GM06990 (cell line): ENCODE measurements around the gene TLR5.

Experiments used
- DNase-seq: peaks from one replicate; pipeline ENCODE4 v3.0.0-alpha.2; 2011; ENCODE audit not compliant: insufficient read length; ENCODE audit errors: extremely low read depth
- H3K27me3 ChIP-seq: replicated peaks from 2 replicates; pipeline ENCODE4 v1.6.0; 2011; ENCODE audit warnings: low read length; ENCODE audit not compliant: control insufficient read depth, insufficient read depth
- H3K36me3 ChIP-seq: 2 replicates; pipeline ENCODE4 v1.5.1; 2011; ENCODE audit warnings: low read length; ENCODE audit not compliant: control insufficient read depth, insufficient read depth
- H3K4me3 ChIP-seq: replicated peaks from 2 replicates; pipeline ENCODE4 v1.5.1; 2011; ENCODE audit warnings: low read depth, mild to moderate bottlenecking, control low read depth, low read length
- TF ChIP-seq, protein P1 (sequence below): IDR thresholded peaks from 2 replicates; pipeline ENCODE4 v1.5.1; 2011; ENCODE audit warnings: low read length, control low read depth, mild to moderate bottlenecking, inconsistent platforms; ENCODE audit not compliant: insufficient read depth, poor library complexity, severe bottlenecking

The TLR5 gene

DNA sequence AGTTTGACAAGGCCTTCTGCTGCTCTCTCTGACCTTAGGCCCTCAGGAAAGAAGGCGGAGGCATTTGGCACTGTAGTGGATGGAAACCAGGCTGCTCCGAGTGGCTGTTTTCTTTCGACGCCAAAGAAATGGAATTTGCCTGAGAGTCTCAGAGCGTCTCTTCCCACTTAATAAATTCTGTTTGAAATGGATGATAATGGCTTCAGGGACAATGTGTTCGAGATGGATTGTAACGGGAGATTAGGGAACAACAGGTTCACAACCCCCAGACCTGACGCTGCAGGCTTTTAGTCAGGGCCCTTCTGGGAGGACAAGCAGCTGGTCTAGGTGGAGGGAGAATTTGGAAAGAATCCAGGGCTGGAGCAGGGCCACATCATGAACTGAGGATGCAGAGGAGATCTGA is 58.6 kb downstream of the TLR5 start:
- no peaks in the 10 kb centered on the region for H3K36me3 ChIP-seq
- H3K4me3 ChIP-seq = no peak overlapping the region
- TF ChIP-seq, protein P1, sequence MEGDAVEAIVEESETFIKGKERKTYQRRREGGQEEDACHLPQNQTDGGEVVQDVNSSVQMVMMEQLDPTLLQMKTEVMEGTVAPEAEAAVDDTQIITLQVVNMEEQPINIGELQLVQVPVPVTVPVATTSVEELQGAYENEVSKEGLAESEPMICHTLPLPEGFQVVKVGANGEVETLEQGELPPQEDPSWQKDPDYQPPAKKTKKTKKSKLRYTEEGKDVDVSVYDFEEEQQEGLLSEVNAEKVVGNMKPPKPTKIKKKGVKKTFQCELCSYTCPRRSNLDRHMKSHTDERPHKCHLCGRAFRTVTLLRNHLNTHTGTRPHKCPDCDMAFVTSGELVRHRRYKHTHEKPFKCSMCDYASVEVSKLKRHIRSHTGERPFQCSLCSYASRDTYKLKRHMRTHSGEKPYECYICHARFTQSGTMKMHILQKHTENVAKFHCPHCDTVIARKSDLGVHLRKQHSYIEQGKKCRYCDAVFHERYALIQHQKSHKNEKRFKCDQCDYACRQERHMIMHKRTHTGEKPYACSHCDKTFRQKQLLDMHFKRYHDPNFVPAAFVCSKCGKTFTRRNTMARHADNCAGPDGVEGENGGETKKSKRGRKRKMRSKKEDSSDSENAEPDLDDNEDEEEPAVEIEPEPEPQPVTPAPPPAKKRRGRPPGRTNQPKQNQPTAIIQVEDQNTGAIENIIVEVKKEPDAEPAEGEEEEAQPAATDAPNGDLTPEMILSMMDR = no peak
- DNase-seq = no peak
- peaks cover 2% of the 10 kb centered on the region; the same call in 1 of the 2 replicates for H3K27me3 ChIP-seq

GRCh38 chr1:223083831-223084230 is 59.2 kb downstream of the TLR5 start:
- TF ChIP-seq, protein P1 = no peak
- H3K36me3 ChIP-seq = no peaks in the 10 kb centered on the region
- H3K27me3 ChIP-seq = peaks cover 2% of the 10 kb centered on the region; the same call in 1 of the 2 replicates
- DNase-seq = no peak
- no peak overlapping the region for H3K4me3 ChIP-seq

DNA sequence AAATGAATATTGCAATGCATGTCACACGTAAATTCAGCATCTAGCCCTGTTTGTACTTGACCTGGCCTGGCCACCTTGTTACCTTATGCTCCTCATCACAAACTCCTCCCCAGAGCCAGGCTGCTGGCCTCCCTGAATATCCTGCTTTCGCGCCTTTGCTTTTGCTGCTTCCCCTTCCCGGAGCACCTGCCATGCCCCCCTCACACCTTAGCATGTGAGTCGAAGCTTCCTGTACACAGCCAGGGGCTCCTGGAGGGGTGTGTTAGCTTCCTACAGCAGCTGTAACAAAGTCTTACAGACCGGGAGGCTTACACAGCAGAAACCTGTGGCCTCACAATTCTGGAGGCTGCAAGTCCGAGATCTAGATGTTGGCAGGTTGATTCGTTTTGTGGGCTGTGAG is 60.1 kb downstream of the TLR5 start:
- no peak for DNase-seq
- TF ChIP-seq, protein P1 = no peak
- no peak overlapping the region for H3K4me3 ChIP-seq
- no peaks in the 10 kb centered on the region for H3K36me3 ChIP-seq
- peaks cover under 1% of the 10 kb centered on the region; the same call in 1 of the 2 replicates for H3K27me3 ChIP-seq

GRCh38 chr1:223081181-223081994 is 61.7 kb downstream of the TLR5 start:
- peak overlapping the region; percentile 50 for H3K4me3 ChIP-seq
- TF ChIP-seq, protein P1 = peak; percentile 89
- no peaks in the 10 kb centered on the region; the same call in 1 of the 2 replicates for H3K27me3 ChIP-seq
- DNase-seq = peak; percentile 73
- no peaks in the 10 kb centered on the region for H3K36me3 ChIP-seq

DNA sequence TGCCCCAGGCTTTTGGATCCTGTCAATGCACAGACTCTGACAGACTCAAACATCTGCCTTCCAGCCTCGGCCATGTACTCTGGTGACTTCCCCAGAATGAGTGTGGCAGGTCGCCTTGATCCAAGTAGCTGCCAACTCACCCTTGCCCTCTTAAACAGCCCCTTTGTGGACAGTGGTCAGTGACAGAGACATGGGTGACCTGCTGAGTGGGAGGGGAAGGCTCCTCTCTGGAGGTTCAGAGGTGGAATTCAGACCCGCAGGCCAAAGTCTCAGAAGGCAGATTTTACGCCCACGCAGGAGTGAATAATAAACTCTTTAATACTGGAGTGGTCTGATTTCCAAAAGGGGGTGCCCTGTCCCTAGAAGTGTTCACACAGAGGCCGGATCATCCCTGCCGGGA is 63.5 kb downstream of the TLR5 start:
- H3K27me3 ChIP-seq = no peaks in the 10 kb centered on the region; the same call in 1 of the 2 replicates
- DNase-seq = no peak
- TF ChIP-seq, protein P1 = no peak
- no peaks in the 10 kb centered on the region for H3K36me3 ChIP-seq
- no peak overlapping the region for H3K4me3 ChIP-seq
